ENCODE data around the gene TPGS1.
"Not testable (repeated sequence)": the region's sequence is repeated elsewhere in the genome, so short reads cannot be mapped to it uniquely, and the experiment has no call there.

Gene TPGS1

GRCh38 chr19:478236-478903 is 28.9 kb upstream of the TPGS1 start:
- DNase-seq: no peak

GRCh38 chr19:478976-479375 is 28.3 kb upstream of the TPGS1 start:
- DNase-seq: peak; percentile 17

GRCh38 chr19:480016-480855 is 27.1 kb upstream of the TPGS1 start:
- DNase-seq: peak; percentile 61

- DNase-seq: not testable (repeated sequence)
Observed at GRCh38 chr19:481100-481499, 26.2 kb upstream of the TPGS1 start.

- DNase-seq: no peak
Observed at GRCh38 chr19:482186-483041, 24.9 kb upstream of the TPGS1 start.

- no peak for DNase-seq
Observed at GRCh38 chr19:483332-484072, 23.8 kb upstream of the TPGS1 start.

GRCh38 chr19:484494-484893 is 22.8 kb upstream of the TPGS1 start:
- DNase-seq: no peak

GRCh38 chr19:485077-485476 is 22.2 kb upstream of the TPGS1 start:
- DNase-seq: no peak

GRCh38 chr19:485583-486236 is 21.6 kb upstream of the TPGS1 start:
- no peak for DNase-seq

GRCh38 chr19:488505-489417 is 18.5 kb upstream of the TPGS1 start:
- peak; percentile 95 for DNase-seq

GRCh38 chr19:489418-490196 is 17.7 kb upstream of the TPGS1 start:
- DNase-seq: peak; percentile 31

- no peak for DNase-seq
Observed at GRCh38 chr19:491146-491741, 16.1 kb upstream of the TPGS1 start.

GRCh38 chr19:492091-492531 is 15.2 kb upstream of the TPGS1 start:
- no peak for DNase-seq

GRCh38 chr19:493391-494170 is 13.7 kb upstream of the TPGS1 start:
- DNase-seq: no peak

GRCh38 chr19:494171-495080 is 12.9 kb upstream of the TPGS1 start:
- DNase-seq: no peak

- no peak for DNase-seq
Observed at GRCh38 chr19:495081-495401, 12.3 kb upstream of the TPGS1 start.

GRCh38 chr19:495402-496111 is 11.7 kb upstream of the TPGS1 start:
- DNase-seq: peak; percentile 53
